Measurements from ENCODE around the gene DEDD2.

The DEDD2 gene

DNA sequence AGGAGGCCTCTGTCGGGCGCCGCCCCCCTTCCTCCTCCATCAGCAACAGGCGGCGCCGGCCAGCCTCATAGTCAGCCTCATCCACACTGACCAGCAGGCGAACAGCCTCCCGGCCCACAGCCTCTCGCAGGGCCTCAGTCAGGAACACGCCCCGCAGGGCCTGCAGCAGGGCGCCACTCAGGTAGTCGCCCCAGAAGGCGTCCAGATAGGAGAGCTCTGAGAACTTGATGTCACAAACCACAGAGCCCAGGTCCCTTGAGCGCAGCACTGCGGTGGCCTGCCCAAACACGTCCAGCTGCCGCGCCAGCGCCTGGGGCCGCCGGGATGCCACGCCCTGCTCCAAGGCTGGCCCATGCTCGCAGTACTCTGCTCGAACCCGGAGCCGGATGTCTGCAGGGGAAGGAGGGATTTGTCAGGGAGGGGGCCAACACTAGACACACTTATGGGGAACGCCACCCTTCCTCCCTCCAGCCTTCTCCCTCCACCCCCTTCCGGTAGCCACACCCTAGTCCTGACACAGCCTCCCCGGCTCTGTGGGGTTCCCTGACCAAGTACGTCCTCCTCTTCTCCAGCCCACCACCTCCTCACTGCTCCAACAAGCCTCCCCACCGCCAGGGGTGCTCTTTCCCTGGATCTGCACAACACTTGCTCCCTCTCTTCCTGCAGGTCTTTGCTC is 17.9 kb downstream of the DEDD2 start:
- no peak for DNase-seq (ENCODE audit: low read depth, low spot score)

DNA sequence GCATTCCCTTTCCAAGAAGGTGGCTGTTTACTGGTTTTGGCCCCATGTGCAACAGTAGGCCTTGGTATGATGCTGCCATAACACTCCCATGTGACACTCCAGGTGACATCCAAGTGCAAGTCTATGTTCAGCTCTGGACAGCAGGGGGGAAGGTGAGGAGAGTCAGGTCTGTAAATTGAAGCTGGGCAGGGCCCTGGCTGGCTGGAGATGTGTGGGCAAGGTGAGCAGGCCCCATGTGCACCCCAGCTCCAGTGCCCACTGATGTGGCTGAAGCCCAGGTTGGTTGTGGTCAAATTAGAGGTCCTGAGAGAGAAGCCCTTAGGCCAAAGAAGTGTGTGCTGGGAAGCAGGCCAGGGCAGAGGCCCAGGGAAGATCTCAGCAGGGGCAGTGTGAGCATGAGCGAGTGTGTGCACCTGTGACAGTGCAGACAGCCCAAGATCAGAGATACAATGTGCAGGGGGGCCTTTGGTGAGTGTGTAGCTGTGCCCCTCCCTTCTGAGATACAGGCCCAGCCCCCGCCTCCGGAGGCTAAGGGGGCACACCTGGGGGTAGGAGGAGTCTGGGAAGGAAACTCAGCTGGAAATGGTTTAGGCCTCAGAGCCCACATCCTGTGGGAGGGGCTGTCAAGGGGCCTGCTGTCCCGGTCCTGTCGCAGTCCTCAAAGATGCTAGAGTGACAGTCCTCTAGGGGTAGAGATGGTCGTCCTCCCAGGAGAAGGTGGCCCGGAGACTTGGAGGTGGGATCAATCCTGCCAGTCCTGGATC is 18.6 kb downstream of the DEDD2 start:
- DNase-seq (ENCODE audit: low read depth, low spot score) = no peak

DNA sequence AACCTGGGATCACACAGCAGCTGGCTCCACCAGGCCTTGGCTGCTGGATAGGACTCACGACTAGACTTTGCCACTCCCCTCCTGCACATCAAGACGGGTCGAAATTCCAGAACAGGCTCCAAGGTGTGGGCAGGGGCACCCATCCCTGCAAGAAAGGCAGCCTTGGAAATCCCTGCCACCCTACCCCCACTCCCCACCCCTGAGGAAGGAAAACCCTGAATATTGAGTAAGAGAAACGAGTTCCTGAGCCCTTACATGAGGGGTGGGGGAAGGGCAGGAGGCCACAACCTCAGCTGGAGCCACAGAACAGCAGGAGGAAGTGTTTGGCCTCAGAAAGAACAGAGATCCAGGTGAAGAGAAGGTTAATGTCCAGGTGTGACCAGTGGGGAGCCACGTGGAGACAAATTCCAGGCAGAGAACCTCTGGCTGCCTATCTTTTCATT is 20.1 kb downstream of the DEDD2 start:
- DNase-seq (ENCODE audit: low read depth, low spot score) = no peak

DNA sequence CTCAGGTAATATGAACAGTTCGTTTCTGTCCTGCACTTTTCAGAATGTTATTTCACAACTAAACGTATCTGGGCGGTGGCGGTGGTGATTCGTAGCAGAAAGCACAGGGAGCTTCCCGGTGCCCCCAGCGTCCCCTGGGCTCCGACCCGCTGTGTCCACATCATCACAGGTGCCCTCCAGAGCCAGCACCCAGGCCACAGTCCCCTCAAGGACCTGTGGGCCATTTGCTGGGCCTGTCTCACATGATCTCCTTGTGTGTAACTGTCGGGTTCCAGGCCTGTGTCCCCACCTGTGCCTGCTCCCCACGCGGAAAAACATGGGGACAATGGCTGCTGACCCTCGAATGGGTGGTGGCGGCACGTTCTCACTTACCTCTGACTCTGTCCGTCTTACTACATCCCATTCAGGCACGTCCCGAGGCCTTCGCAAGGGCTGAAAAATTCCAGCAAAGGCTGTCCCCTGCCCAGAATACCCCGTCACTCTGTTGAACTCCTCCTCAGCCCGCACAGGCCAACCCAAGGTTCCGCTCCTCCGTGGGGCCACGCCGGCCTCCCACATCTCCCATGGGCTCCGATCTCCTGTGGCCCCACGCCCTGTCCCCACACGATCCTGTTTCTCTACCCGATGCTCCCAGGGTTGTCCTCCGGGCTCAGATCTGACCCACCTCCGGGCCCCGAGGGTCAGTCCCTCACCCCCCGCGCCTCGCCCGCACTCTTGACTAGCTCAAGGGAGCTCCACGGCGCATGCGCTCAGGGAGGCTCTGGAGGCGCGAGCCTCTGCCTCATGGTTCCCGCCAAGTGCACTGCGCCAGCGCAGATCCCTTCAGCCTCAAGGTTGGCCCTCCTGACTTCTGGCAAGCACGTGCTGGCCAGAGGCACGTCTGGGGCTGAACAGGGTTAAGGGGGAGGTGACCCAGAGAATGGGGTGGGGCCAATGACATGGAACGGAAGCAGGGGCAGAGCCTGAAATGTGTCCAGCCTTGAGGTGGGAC is 21.2 kb downstream of the DEDD2 start:
- no peak for DNase-seq (ENCODE audit: low read depth, low spot score)

DNA sequence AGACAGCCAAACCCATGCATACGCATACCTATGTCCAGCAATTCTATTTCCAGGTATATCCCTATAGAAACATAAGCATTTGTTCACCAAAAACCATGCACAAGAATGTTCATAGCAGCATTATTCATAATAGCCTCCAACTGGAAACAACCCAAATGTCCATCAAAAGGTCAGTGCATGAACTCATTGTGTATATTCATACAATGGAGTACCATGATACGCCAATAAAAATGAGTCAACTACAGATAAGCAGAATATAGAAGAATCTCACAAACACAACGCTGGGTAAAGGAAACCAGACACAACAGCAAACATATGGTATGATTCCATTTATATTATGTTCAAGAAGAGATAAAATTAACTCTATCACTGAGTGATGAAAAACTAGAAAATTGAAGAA is 23.8 kb downstream of the DEDD2 start:
- no peak for DNase-seq (ENCODE audit: low read depth, low spot score)

DNA sequence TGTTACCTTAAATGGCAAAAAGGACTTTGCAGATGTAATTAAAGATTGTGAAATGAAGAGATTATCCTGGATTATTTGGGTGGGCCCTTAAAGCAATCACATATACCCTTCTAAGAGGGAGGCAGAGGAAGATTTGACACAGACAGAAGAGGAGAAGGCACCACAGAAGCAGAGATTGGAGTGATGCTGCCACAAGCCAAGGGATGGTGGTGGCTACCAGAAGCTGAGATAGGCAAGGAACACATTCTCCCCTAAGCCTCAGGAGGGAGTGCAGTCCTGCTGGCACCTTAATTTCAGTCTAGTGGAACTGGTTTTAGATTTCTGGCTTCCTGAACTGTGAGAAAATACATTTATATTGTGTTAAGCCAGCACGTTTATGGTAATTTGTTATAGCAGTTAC is 24.2 kb downstream of the DEDD2 start:
- DNase-seq (ENCODE audit: low read depth, low spot score) = no peak

DNA sequence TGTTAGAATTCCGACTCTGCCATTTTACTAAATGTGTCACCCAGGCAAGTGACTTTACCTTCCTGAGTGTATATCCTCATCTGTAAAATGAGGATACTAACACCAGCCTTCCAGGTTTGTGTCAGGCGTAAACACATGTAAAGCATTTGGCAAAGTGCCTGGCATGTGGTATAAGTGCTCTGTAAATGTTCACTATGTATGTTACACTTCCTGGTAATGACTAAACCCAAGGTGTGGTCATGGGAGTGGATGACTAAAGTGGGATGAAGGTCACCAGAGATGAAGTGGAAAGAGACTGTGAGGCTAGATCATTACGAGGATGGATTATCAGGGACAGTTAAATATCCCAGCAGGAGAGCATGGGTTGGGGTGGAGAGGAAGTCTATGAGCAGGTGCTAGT is 25.6 kb downstream of the DEDD2 start:
- DNase-seq (ENCODE audit: low read depth, low spot score) = no peak

DNA sequence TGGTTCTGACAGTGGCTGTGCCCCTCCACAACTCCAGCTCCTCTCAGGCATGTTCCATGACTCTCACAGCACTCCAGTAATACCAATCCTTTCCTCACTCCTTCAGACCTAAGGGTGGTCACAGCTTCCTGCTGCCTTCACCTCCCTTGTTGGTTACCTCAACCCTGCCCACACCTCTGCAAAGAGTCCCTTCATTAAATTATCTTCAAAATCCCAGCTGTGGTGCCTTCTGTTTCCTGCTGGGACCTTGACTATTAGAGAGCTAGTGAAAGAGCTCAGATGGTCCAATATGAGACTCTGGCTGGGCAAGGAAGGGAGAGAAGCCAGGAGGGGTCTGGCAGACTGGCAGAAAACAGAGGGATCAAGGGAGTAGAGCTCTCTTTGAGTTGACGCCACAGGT is 26.1 kb downstream of the DEDD2 start:
- no peak for DNase-seq (ENCODE audit: low read depth, low spot score)

DNA sequence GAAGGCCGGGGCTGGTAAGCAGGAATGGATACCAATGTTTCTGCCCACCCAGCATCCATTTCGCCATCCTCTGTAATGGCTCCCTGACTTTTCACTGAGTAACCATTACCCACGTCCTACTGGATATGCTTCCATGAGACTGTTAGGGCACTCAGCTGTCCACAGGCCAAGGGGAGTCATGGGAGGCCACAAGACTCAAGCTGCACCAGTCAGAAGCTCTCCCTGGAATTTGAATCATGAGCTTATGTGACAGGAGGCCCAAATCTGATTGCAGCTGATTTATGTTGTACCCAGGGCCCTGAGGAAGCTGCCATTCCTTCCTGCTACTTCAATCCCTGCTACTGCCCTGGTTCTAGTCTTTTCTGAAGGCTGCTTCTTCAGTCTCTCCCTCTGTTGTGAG is 28.3 kb downstream of the DEDD2 start:
- no peak for DNase-seq (ENCODE audit: low read depth, low spot score)

DNA sequence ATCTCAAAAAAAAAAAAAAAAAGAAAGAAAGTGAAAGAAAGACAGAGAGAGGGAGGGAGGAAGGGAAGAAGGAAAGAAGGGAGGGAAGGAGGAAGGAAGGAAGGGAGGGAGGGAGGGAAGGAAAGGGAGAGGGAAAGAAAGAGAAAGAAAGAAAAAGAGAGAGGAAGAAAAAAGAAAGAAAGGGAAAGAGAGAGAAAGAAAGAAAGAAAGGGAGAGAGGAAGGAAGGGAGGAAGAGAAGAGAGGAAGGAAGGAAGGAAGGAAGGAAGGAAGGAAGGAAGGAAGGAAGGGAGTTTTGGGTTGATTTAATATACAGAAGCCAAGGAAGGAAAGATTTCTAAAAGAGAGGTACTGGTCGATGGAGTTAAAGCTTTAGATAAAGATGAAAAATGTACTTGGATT is 28.8 kb downstream of the DEDD2 start:
- no peak for DNase-seq (ENCODE audit: low read depth, low spot score)

DNA sequence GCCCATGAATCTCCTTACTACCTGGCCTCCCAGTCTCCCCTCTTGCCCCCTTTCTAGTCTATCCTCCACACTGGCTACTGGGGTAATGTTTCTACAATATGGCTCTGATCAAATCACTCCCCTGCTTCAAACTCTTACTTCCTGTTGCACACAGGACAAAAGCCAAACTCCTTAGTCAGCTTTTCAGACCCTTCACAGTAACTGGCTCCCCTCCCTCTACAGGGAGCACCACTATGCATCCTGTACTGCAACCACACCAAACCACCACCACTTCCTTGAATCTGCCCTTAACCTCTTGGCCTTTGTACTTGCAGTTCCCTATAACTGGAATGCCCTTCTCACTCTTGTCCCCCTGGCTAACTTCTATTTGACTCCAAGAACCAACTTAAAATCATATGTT is 32.2 kb downstream of the DEDD2 start:
- no peak for DNase-seq (ENCODE audit: low read depth, low spot score)

DNA sequence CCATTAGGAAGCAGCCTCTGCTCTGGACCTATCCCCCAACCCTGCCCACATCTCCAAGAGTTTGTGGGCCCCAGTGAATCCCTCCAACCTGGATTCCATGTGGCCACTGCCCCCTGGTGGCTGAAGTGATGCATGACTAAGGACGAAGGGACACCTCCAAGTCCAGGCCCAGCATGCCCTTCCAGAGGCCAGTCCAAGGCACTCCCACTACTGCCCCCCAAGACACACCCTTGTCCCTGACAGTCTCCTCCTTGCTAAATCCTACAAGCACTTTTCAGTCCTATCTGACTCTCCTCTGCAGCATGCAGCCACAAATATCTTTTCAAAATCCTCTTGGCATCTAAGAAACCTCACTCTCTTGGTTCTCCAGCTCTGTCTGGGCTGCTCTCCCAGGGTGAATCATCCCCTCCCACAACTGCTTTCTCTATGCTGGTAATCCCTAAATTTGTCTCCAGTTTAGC is 33.0 kb downstream of the DEDD2 start:
- peak; percentile 83 for DNase-seq (ENCODE audit: low read depth, low spot score)

DNA sequence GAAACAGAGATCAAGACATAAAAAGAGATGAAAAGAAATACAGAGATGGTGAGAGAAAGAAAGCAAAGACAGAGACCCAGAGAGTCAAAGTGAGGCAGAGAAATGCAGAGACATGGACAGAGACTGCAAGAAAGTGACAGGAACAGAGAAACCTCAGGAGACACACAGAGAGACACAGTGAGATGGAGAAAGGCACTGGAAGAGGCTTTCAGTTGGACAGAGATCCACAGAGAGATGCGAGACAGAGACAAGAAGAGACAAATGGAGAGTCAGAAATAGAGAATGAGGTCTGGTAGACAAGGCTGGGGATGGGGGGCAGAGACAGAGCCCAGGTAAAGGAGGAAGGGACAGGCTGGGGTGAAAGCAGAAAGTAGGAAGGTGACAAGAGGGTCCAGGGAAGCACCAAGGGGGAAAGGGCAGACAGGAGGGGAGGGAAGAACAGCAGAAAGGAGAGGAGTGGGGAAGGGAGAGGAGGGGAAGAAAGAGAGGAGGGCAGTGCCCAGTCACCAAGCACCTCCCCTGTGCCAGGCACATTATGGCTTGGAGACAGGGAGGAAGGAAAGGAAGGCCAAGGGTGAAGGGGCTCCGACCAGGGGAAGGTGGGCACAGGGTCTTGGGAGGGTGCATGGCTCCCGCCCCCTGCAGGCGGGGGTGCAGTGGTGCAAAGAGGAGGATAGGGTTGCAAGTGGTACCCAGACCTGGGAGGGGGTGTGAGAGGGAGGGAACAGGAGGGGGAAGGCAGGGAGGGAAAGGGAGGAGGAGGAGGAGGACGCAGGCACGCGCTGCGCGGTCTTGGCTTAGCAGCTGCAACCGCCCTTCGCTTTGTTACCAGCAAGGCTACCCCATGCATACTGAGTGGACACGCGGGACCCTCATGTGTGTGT is 38.4 kb downstream of the DEDD2 start:
- no peak for DNase-seq (ENCODE audit: low read depth, low spot score)

DNA sequence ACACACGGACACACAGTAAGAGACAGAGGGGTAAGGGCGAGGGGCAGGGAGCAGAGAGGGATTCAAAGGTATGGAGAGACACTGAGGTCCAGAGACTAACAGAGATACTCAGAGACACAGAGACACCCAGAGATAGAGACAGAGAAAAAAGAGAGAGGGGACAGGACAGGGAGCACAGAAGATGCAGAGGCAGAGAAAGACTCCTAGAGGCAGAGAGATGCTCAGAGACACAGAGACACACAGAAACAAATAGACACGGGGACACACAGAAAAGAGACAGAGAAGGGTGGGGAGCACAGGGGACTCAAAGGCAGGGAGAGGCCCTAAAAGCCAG is 39.8 kb downstream of the DEDD2 start:
- DNase-seq (ENCODE audit: low read depth, low spot score) = no peak

DNA sequence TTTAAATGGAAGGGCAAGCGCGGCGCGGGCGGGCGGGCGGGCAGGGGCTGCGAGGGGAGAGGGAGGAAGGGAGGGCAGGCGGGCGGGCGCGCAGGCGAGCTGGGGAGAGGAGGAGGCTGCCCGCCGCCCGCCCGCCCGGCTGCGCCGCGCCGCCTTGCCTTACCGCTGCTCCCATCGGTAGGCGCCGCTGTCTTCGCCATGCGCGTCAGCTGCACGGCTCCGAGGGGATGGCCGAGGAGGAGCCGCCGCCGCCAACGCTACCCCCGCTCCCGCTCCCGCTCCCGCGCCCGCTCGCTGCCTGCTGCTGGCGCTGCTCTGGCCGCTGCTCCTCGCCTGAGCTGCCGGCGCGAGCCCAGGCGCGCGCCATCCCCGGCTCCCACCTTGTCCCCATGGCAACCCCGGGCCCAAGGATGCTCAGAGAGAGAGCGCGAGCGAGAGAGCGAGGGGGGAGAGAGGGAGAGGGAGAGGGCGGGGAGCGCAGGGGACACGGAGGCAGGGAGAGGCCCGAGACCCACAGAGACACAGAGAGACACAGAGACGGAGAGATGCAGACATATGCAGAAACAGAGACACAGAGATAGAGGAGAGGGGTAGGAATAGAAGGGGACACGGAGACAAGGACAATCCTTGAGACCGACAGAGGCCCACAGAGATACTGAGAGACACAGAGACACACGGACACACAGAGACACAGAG is 40.3 kb downstream of the DEDD2 start:
- no peak for DNase-seq (ENCODE audit: low read depth, low spot score)

DNA sequence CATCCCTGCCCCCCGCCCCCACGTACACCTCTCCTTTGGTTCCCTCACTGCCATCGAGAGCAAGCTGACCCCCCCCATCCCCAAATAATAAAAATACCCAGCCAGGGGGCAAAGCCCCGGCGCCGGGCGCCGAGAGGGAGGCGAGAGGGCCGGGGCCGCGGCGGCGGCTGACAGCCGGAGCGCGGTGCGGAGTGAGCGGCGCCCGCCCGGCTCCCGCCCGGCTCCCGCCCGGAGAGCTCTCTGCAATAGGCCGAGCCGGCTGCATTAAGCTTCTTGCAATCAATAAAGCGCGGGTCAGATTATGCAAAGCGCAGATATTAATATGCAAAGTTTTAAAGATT is 40.9 kb downstream of the DEDD2 start:
- no peak for DNase-seq (ENCODE audit: low read depth, low spot score)

DNA sequence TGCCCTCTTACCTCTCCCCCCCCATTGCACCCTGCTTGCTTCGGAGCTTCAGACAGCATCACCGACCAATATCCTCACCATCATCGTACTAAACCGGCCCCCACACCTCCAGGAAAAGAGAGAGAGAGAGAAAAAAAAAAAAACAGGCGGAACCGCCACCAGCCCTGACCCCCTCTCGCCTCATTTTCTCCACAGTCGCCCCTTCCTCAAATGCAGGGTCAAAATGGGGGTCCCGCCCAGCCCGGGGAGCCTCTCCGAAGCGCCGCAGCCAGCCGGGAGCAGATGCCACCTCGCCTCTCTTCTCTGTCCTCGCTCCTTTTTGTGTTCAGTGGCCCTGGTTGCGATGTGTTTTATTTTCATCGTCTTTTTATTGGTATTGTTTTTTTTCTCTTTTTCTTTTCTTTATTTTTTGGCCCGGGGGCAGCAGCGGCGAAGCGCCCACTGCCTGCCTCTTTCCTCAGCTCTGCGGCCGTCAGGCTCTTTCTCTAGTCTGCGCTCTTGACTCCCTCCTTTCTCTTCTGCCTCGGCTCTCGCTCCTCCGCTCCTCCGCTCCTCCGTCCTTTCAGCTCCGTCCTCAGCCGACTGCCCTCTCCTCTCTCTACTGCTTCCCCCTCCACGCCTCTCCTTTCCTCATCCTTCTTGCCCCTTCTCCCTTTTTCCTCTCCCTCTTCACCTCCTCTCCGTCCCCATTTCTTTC is 41.4 kb downstream of the DEDD2 start:
- DNase-seq (ENCODE audit: low read depth, low spot score) = no peak

DNA sequence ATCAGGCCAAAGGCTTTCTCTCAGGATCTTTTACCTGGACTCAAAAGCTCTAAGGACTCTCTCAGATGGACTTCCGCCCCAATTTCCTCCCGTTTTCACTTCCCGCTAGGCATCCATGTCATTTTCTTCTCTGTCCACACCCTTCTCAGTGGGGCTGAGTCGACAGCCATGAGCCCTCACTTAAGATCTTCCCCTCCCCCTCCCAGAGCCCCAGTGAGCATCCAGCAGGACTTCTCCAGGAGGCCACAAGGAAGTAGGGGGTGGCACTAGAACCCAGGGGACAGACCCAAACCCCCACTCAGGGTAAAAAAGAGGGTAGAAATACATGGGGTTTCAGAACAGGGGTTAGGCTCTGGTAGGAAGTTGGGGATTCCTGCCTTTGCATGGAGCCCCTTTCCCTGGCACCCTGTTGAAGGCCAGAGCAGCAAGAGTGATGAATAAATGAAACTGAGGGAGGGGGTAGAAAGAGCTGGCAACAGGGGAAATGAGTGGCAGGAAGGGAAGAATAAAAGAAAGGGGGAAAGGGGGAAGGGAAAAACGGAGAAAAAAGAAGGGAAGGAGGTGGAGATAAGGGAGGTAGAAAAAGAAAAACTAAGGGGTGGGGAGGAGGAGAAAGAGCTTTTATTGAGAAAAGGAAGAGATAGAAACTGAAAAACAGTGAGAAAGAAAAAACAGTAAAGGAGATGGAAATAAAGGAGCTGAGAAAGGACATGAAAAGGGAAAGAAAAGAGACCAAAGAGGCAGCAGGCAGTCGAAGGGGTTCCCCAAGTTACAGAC is 42.3 kb downstream of the DEDD2 start:
- no peak for DNase-seq (ENCODE audit: low read depth, low spot score)

DNA sequence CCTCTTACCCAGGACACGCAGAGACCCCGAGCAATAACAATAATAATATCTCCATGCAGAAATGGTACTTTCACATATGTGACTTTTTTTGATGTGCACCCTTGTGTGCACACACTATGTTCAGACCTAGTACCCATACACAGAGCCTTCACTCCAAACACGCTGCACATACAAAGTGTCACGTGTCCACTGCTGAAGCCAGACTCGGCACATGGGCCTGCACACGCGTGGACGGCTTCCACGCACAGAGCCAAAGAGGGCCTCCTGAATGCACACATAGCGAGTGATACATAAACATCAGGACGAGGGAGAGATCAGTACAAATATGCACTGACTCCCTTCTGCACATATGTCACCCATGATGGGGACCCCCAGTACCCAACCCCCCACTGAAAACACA is 43.3 kb downstream of the DEDD2 start:
- no peak for DNase-seq (ENCODE audit: low read depth, low spot score)

Measured in iPS DF 19.7 (cell line).